Activated CD4-positive, alpha-beta T cell treated with anti-CD3 and anti-CD28 coated beads for 36 hours (primary cell): Measurements from ENCODE around the gene ENGASE. TPM values are rescaled to one million over a fixed set of nuclear protein-coding genes. Genes with fewer than 3 reads are reported as not detected.

Experiments used
- ATAC-seq: fragments of 200-7000 bp; cut with Tn5 transposase; one replicate; pipeline ENCODE4 v1.10.0; 2021; ENCODE audit warnings: mild to moderate bottlenecking, moderate library complexity
- CTCF ChIA-PET: fragments of 350-600 bp; sonication (Branson Sonifier 250); formaldehyde crosslinking; loops from one replicate; lab custom pipeline; 2021; ENCODE audit warnings: antibody characterized with exemption; lab: Charles Lee
- POLR2A ChIA-PET: fragments of 350-600 bp; sonication (Branson Sonifier 250); formaldehyde crosslinking; loops from one replicate; lab custom pipeline; 2021; ENCODE audit warnings: antibody characterized with exemption, inconsistent platforms; lab: Charles Lee
- DNase-seq: peaks from one replicate; pipeline ENCODE4 v3.0.0-alpha.2; 2020
- H3K27ac Mint-ChIP-seq: one replicate; pipeline ENCODE4 v1.8.0; 2021; ENCODE audit warnings: mixed read lengths
- H3K27me3 Mint-ChIP-seq: one replicate; pipeline ENCODE4 v1.8.0; 2021; ENCODE audit warnings: mixed read lengths
- H3K36me3 Mint-ChIP-seq: one replicate; pipeline ENCODE4 v1.8.0; 2021; ENCODE audit warnings: low read depth, mixed read lengths
- H3K4me1 Mint-ChIP-seq: one replicate; pipeline ENCODE4 v1.8.0; 2021; ENCODE audit warnings: mixed read lengths
- H3K4me3 Mint-ChIP-seq: one replicate; pipeline ENCODE4 v1.8.0; 2021; ENCODE audit warnings: mild to moderate bottlenecking, moderate library complexity, mixed read lengths
- H3K9me3 Mint-ChIP-seq: one replicate; pipeline ENCODE4 v1.8.0; 2021; ENCODE audit warnings: low read depth, mixed read lengths
- intact Hi-C, 2 experiments: fragments of 100-400 bp; cut with DNase I in 1 of 2; cut with micrococcal nuclease in 1 of 2; formaldehyde crosslinking; loops; one replicate each; pipeline versions ENCODE4 v1.14.2 to v1.15.1; 2022 to 2024; cut with DNase I, micrococcal nuclease
- total RNA-seq, 2 experiments: library from RNA; stranded (reverse); gene quantifications; one replicate each; pipeline ENCODE4 v1.2.3, GENCODE V29; 2021

ENGASE gene
- total RNA-seq, 2 experiments from 2014 or later = 17.3 to 23.7 TPM

DNA sequence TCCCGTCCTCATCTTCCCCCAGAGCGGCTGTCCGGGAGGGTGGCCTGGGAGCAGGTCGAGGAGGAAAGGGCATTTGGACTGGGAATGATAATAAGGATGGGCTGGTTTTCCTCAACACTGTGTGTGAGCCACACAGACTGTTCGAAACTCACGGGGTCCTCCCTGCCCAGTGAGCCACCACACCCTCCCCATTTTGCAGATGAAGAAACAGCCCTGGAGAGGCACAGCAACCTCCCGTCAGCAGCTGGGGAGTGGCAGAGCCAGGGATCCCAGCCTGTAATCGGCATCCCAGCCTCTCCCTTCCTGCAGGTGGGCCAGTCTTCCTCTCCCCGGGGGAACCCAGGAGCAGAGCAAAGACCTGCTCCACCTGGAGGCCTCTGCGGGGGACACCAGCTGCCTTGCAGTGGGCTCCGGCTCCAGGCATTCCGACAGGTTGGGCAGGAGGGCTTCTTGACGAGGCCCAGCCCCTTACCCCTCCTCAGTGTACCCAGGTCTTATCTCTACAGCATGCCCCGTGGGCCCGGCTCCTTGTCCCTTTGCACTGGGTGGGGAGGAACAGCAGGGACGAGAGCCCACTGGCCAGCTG, 23.8 kb downstream of the ENGASE start:
- DNase-seq (no peak), ATAC-seq (no peak)
- POLR2A ChIA-PET = no interaction called here
- Mint-ChIP-seq H3K27me3 (peaks cover 30% of the 10 kb centered on the region), H3K9me3 (no peaks in the 10 kb centered on the region), H3K4me3 (no peak overlapping the region), H3K4me1 (peaks cover 3% of the 10 kb centered on the region), H3K27ac (no peak overlapping the region), H3K36me3 (no peaks in the 10 kb centered on the region)
- intact Hi-C loops = no loop called here
- CTCF ChIA-PET = no interaction called here

- Mint-ChIP-seq H3K27ac (no peak overlapping the region), H3K4me1 (peaks cover 3% of the 10 kb centered on the region), H3K36me3 (no peaks in the 10 kb centered on the region), H3K9me3 (no peaks in the 10 kb centered on the region), H3K4me3 (no peak overlapping the region), H3K27me3 (peaks cover 27% of the 10 kb centered on the region)
- ATAC-seq (no peak), DNase-seq (no peak)
- ChIA-PET POLR2A (no interaction called here), CTCF (no interaction called here)
- intact Hi-C loops = no loop called here
These were observed 25.8 kb downstream of the ENGASE start for GRCh38 chr17:79100405-79100804.

DNA sequence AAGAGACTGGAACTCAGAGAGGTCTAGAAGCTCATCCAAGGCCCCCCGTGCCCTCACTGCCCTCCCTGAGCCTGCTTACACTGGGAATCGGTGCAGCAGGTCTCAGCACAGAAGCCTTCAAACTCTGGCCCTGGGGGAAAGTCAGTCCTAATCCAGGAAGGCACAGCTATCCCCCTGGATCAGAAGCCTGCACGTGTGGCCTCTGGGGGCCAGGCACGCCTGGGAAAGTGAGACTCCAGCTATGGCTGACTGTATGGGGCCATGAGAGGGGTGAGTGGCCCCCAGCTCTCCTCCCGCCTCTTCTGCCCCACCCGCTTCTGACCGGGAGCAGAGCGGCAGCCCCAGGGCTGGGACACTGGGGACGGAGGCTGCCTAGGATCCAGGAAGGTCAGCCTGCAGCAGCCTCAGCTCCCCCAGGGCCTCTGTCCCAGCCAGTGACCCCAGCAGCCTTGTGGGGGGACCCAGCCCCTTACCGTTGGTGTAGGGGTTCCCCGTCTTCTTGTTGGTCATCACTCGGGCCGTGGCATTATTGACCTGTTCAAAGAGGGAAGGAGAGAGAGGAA, 26.6 kb downstream of the ENGASE start:
- intact Hi-C loops = no loop called here
- no peak overlapping the region for H3K4me3 Mint-ChIP-seq
- DNase-seq (no peak), ATAC-seq (no peak)
- POLR2A ChIA-PET = no interaction called here
- H3K4me1 Mint-ChIP-seq = peaks cover 3% of the 10 kb centered on the region
- no peaks in the 10 kb centered on the region for H3K36me3 Mint-ChIP-seq
- CTCF ChIA-PET = interaction anchor here (1.1 kb wide), 1 partner anchor 300 kb away, joined by 4 read pairs; no protein-coding TSS in a partner anchor
- H3K9me3 Mint-ChIP-seq = no peaks in the 10 kb centered on the region
- H3K27ac Mint-ChIP-seq = no peak overlapping the region
- peaks cover 23% of the 10 kb centered on the region for H3K27me3 Mint-ChIP-seq

- peaks cover 20% of the 10 kb centered on the region for H3K27me3 Mint-ChIP-seq
- CTCF ChIA-PET = no interaction called here
- intact Hi-C loops = no loop called here
- ATAC-seq (no peak), DNase-seq (no peak)
- H3K9me3 Mint-ChIP-seq = no peaks in the 10 kb centered on the region
- H3K4me1 Mint-ChIP-seq = peaks cover 3% of the 10 kb centered on the region
- no peak overlapping the region for H3K4me3 Mint-ChIP-seq
- no peaks in the 10 kb centered on the region for H3K36me3 Mint-ChIP-seq
- POLR2A ChIA-PET = no interaction called here
- H3K27ac Mint-ChIP-seq = no peak overlapping the region
These were observed 27.6 kb downstream of the ENGASE start for GRCh38 chr17:79102214-79102613.

- intact Hi-C loops = no loop called here
These were observed 30.4 kb downstream of the ENGASE start for GRCh38 chr17:79104898-79105600.

GRCh38 chr17:79105937-79106336, 31.3 kb downstream of the ENGASE start:
- H3K4me1 Mint-ChIP-seq = no peaks in the 10 kb centered on the region
- no peaks in the 10 kb centered on the region for H3K36me3 Mint-ChIP-seq
- POLR2A ChIA-PET = no interaction called here
- CTCF ChIA-PET = no interaction called here
- intact Hi-C loops = no loop called here
- H3K27ac Mint-ChIP-seq = no peak overlapping the region
- H3K4me3 Mint-ChIP-seq = no peak overlapping the region
- peaks cover 8% of the 10 kb centered on the region for H3K27me3 Mint-ChIP-seq
- no peaks in the 10 kb centered on the region for H3K9me3 Mint-ChIP-seq
- no peak for ATAC-seq
- DNase-seq = no peak

More at GRCh38 chr17:79104898-79105600, 30.4 kb downstream of the ENGASE start:
- ATAC-seq (no peak), DNase-seq (no peak)
- H3K9me3 Mint-ChIP-seq = no peaks in the 10 kb centered on the region
- H3K27ac Mint-ChIP-seq = no peak overlapping the region
- ChIA-PET CTCF (interaction anchor here (0.6 kb wide), 1 partner anchor 287 kb away, joined by 3 read pairs; no protein-coding TSS in a partner anchor), POLR2A (no interaction called here)
- no peaks in the 10 kb centered on the region for H3K36me3 Mint-ChIP-seq
- peaks cover 8% of the 10 kb centered on the region for H3K27me3 Mint-ChIP-seq
- H3K4me3 Mint-ChIP-seq = no peak overlapping the region
- no peaks in the 10 kb centered on the region for H3K4me1 Mint-ChIP-seq

DNA sequence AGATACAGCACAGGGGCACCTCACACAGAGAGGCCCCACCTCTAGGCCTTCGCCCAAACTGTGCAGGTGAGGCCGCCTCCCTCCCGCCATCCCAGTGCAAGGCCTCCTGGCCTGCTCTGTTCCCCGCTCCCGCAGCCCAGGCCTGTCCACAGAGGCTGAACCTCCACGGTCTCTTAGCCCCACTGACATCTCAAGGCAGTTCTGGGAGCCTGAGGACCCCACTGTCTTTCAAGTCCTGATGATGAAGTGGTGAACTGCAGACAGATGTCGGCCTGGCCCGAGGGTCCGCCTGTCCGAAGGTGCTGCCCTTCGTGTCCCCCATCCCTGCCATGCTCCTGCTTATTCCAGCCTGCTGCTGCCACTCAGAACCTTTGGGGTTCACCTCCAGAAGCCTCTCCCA, 32.3 kb downstream of the ENGASE start:
- Mint-ChIP-seq H3K27me3 (peaks cover 8% of the 10 kb centered on the region), H3K4me3 (no peak overlapping the region), H3K27ac (no peak overlapping the region), H3K4me1 (no peaks in the 10 kb centered on the region), H3K36me3 (no peaks in the 10 kb centered on the region), H3K9me3 (no peaks in the 10 kb centered on the region)
- ChIA-PET POLR2A (no interaction called here), CTCF (interaction anchor here (0.7 kb wide), 1 partner anchor 163 kb away, joined by 3 read pairs; no protein-coding TSS in a partner anchor)
- ATAC-seq (no peak), DNase-seq (no peak)
- intact Hi-C loops = no loop called here

- CTCF ChIA-PET = interaction anchor here (0.7 kb wide), 2 partner anchors 163 to 267 kb away, joined by 3 read pairs; no protein-coding TSS in a partner anchor
- DNase-seq (no peak), ATAC-seq (no peak)
- Mint-ChIP-seq H3K36me3 (no peaks in the 10 kb centered on the region), H3K27ac (no peak overlapping the region), H3K9me3 (no peaks in the 10 kb centered on the region), H3K4me3 (no peak overlapping the region), H3K27me3 (peaks cover 8% of the 10 kb centered on the region), H3K4me1 (no peaks in the 10 kb centered on the region)
- POLR2A ChIA-PET = no interaction called here
- intact Hi-C loops = no loop called here
These were observed 33.0 kb downstream of the ENGASE start for GRCh38 chr17:79107499-79108231.

- DNase-seq (no peak), ATAC-seq (no peak)
- intact Hi-C loops = no loop called here
- Mint-ChIP-seq H3K27me3 (peaks cover 3% of the 10 kb centered on the region), H3K4me3 (no peak overlapping the region), H3K27ac (no peak overlapping the region), H3K9me3 (no peaks in the 10 kb centered on the region), H3K36me3 (no peaks in the 10 kb centered on the region), H3K4me1 (no peaks in the 10 kb centered on the region)
- CTCF ChIA-PET = no interaction called here
- POLR2A ChIA-PET = no interaction called here
These were observed 33.7 kb downstream of the ENGASE start for GRCh38 chr17:79108232-79108850.

- no peak for DNase-seq
- no peaks in the 10 kb centered on the region for H3K4me1 Mint-ChIP-seq
- peaks cover 3% of the 10 kb centered on the region for H3K27me3 Mint-ChIP-seq
- no peak for ATAC-seq
- H3K9me3 Mint-ChIP-seq = no peaks in the 10 kb centered on the region
- no peak overlapping the region for H3K4me3 Mint-ChIP-seq
- ChIA-PET POLR2A (no interaction called here), CTCF (no interaction called here)
- intact Hi-C loops = no loop called here
- no peak overlapping the region for H3K27ac Mint-ChIP-seq
- H3K36me3 Mint-ChIP-seq = no peaks in the 10 kb centered on the region
These were observed 34.2 kb downstream of the ENGASE start for GRCh38 chr17:79108870-79109269.

DNA sequence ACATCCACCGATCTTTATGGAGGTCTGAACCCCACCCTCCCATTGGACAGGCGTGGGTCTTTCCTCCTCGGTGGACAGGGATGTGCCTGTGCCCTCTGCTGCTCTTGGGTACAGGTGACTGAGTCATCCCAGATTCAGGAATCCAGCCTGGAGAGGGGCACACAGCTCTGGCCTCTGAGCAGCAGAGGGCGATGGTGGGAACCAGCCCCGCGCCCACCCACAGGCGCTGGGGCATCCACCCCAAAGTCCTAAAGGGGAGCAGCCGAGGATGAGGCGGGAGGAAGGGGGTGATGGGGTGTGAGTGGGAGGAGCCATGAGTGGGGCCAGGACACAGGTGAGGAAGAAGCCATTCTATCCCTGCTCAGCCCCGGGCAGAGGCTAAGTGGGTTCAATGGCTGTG, 35.0 kb downstream of the ENGASE start:
- Mint-ChIP-seq H3K4me1 (no peaks in the 10 kb centered on the region), H3K4me3 (no peak overlapping the region), H3K36me3 (no peaks in the 10 kb centered on the region), H3K27me3 (peaks cover under 1% of the 10 kb centered on the region), H3K9me3 (no peaks in the 10 kb centered on the region), H3K27ac (no peak overlapping the region)
- POLR2A ChIA-PET = no interaction called here
- CTCF ChIA-PET = no interaction called here
- DNase-seq = no peak
- no peak for ATAC-seq
- intact Hi-C loops = no loop called here
